ENCODE data around the gene ACSL3.

The ACSL3 gene

DNA sequence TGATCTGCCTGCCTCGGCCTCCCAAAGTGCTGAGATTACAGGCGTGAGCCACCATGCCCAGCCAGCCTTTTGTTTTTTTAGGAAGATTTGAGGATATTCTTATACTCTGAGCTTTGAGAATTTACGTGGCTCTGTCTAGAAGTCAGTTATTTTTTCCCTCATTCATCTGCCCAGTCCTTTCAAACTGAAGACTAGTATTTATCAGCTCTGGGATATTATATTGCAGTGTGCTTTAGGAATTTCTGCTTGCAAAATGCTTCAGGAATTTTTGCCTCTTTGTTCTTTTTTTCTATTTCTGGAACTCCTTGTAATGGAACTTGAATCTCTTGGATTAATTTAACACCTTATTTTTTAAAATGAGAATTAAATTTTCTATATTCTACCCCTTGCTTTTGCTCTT, 22.6 kb downstream of the ACSL3 start:
- DNase-seq = no peak

DNA sequence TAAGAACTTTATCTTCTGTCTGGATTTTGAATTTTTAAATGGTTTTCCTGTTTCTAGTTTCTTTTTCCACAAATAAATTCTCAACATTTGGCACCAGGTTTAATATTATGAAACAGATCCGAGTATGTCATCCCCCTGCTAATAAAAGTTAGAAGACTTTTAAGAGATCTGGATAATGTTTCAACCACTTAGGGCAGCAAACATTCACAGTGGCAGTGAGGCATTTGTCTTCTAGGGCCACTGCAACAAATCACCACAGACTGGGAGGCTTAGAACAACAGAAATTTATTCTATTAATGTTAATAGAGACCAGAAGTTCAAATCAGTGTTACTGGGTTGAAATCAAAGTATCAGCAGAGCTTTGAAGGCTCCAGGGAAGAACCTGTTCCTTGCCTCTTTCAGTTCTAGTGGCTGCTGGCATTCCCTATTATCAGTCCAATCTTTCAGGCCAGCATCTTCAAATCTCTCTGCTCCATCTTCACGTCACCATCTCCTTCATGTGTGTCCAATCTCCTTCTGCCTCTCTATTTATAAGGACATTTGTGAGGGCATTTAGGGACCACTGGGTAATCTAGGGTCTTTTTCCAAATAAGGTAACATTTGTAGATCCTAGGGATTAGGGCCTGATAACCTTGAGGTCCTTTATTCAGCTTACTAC, 23.4 kb downstream of the ACSL3 start:
- DNase-seq = no peak

DNA sequence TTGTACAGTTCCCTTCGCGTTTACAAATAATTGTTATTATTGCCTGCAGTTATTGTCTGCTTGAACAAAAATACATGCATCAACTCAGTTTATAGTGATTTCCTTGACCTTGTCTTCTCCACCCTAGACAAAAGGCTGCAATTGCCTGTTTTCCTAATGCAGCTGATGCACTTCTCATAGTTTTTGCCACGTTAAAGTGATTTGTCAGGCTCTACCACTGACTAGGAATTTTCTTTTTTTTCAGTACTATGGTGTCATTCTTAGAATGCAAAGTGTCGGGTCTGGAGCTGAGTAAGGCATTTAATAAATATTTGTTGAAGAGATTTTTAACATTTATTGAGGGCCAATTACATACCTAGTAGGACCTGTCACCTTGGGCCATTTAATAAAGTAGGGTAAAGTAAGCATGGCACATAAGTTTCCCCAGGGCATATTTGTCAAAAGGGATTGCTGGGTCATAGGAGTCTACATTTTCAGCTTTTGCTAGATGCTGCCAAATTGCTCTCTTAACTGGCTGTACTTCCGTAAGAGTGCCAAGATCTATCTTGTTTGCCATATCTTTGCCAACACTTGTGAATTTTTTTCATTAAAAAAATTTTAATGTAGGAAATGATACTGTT, 24.1 kb downstream of the ACSL3 start:
- DNase-seq = no peak

DNA sequence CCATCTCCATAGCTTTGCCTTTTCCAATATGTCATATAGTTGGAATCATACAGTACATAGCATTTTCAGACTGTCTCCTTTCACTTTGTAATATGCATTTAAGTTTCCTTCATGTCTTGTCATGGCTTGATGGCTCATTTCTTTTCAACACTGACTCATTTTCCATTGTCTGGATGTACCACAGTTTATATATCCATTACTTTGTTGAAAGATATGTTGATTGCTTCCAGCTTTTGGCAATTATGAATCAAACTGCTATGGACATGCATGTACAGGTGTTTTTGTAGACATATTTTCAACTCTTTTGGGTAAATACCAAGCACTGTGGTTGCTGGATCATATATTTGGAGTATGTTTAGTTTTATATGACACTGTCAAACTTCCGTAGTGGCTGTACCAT, 26.3 kb downstream of the ACSL3 start:
- no peak for DNase-seq

DNA sequence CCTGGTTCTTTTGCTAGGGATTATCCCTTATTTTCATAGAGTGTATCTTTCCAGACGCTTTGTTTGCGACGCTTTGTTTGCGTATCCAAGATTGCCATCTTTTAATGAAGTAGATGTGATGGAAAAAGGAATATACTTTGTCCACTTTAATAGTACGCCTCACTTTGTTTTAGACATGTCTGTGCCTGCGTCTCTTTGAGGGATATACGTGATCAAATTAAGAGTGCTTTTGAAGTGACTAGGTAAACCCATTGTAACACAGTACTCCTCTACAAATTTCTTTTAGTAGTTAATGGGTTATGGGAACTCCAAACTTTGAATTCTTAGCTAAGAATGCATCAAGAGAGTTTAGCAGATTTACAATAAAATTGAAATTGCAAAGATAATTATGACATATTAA, 27.9 kb downstream of the ACSL3 start:
- no peak for DNase-seq

DNA sequence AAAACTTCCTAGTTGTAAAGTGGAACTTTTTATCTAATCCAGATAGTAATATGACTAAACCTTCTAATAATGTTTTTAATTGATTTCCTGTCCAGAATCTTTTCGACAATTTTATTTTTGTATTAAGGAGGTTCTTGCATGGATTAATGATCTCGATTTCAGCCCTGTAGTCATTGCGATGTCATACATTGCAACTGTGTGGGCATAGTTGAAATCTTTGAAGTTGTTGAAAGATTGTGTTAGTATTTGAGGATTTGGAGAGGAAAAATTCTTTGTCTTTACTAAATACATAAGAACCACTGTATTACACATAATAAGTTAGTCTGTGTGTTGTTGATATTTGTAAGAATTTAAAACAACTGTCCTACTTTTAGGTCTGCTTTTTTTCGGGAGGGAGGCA, 31.1 kb downstream of the ACSL3 start:
- DNase-seq = no peak

DNA sequence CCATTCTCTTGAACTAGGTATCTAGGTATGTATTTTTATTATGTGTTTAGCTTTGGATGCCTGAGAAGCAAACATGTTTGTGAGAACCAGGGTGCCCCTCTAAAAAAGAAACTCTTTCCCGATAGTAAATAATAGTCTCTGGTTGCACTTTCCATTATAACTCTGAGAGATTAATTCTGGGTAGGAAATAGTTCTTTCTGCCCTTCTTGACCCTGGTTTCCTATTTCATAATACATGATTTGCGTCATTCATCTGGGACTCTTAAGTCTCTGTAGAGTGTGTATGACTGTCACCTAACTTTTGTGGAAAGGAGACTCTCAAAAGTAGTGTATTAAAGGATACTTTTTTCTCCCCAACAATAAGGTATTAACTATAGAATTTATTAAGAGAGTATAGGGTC, 31.5 kb downstream of the ACSL3 start:
- no peak for DNase-seq

DNA sequence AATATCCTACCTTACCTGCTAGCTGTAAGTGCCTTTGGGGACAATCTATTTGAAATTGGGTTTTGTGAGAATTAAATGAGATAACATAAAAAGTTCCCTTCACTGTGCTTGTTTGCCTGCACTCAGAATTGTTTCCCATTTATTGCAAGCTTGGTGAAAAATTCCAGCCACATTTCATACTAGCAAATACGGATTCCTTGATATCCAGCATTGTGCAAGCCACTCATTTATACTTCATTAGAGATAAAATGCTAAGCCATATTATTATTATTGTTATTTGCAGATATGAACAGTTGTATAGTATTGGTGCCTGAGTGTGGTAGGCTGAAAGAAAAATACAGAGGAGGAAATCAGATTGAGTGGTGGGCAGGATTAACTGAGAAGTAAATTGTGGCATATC, 31.9 kb downstream of the ACSL3 start:
- no peak for DNase-seq

DNA sequence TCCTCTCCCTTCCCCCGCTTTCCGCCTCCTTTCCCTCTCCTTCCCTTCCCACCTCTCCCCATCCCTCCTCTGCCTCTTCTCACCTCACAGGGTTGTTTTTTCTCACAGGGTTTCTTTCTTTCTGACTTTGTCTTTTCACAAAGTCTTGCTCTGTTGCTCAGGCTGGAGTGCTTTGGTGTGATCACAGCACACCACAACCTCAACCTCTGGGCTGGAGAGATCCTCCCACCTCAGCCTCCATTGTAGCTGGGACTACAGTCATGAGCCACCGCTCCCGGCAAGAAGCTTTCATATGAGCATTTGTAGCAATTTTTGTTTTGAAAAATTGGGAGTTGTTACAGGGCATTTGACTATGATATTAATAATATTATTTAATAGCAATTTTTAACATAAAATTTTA, 32.9 kb downstream of the ACSL3 start:
- DNase-seq = no peak

DNA sequence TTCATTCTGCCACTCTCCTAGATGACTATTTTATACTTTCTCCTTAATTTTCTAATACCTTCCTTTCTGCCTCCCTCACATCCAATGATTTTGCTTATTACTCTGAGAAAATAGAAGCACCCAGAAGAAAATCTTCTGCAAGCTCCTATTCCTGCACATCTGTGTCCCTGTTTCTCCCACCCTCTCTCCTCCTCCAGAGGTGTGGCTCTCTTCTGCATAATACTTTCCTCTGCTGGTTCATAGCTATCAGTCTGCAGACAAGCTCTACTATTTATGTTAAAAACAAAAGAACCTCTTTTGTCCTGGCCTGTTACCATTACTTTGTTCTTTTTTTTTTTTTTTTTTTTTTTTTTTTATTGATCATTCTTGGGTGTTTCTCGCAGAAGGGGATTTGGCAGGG, 34.3 kb downstream of the ACSL3 start:
- DNase-seq = no peak

DNA sequence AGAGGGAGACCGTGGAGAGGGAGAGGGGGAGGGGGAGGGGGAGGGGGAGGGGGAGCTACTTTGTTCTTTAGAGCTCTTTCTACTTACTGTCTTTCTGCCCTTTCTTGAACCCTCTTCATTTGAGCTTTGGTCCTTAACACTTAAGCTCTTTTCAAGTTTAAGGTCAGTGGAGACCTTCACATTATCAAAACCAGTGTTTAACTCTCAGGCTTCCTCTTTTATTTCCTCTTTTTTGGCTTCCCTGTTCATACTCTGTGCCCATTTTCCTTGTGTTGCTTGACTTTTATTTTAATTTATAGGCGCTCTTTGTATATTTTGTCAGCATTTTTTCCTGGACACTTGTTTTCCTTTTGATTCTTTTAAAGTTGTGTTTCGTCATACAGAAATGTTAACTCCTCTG, 37.1 kb downstream of the ACSL3 start:
- DNase-seq = no peak

DNA sequence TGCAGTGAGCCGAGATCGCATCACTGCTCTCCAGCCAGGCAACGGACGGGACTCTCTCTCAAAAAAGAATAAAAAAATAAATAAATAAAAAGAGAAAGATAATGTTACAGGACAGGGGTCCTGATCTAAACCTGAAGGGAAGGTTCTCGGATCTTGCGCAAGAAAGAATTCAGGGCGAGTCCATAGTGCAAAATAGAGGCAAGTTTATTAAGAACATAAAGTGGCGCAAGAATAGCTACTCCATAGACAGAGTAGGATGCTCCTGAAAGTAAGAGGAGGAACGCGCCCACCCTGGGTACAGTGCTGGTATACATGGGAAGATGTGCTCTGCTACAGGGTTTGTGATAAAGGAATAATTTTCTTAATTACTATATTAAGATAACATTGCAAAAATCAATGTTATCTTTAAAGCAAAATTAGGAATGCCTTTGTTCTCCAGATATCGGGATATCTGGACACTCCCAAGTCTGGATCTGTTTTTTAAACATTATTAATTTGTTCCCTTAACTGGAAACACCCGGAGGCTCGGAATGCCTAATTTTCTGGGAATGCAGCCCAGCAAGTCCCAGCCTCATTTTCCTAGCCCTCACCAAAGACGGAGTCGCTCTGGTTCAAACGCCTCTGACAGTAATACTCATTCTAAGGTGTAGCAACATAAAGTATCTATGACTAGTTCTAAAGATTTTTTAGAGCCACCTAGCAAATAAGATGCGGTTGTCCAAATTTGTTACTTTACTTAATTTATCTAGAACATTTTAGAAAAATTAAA, 38.8 kb downstream of the ACSL3 start:
- DNase-seq = no peak

DNA sequence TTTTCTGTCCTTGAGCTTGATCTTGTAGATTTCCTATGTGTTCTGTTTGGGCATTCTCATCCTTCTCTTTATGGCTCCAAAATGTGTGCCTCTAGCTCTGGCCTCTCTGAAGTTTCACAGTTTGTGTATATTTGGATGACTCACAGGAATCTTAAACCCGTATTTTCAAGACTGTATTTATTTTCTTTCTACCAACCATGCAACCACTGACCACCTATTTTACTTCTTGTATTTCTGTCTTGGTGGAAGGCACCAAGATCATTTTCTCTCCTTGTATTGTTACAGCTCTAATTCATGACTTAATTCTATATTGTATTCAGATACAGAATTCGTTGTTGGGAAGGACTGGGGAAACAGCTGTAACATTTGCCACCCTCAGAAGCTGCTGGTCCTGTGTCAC, 39.5 kb downstream of the ACSL3 start:
- DNase-seq = no peak

DNA sequence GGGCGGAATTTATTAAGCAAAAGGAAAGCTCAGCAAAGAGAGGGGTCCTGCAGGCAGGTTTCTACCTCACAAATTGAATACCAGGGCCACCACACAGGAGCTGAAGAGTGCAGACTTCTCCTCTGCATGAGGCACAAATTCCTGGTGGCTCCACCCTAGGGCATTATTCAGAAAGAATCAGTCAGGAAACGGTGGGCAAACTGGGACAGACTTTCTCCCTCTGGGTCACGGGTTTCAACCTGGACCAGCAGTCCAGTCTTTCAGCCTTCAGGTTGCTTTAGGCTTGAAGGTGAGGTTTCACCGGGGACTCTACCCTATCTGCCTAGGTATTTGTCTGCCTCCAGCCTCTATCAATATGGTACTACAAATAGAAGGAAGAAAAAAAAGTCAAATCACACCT, 41.8 kb downstream of the ACSL3 start:
- DNase-seq = no peak

DNA sequence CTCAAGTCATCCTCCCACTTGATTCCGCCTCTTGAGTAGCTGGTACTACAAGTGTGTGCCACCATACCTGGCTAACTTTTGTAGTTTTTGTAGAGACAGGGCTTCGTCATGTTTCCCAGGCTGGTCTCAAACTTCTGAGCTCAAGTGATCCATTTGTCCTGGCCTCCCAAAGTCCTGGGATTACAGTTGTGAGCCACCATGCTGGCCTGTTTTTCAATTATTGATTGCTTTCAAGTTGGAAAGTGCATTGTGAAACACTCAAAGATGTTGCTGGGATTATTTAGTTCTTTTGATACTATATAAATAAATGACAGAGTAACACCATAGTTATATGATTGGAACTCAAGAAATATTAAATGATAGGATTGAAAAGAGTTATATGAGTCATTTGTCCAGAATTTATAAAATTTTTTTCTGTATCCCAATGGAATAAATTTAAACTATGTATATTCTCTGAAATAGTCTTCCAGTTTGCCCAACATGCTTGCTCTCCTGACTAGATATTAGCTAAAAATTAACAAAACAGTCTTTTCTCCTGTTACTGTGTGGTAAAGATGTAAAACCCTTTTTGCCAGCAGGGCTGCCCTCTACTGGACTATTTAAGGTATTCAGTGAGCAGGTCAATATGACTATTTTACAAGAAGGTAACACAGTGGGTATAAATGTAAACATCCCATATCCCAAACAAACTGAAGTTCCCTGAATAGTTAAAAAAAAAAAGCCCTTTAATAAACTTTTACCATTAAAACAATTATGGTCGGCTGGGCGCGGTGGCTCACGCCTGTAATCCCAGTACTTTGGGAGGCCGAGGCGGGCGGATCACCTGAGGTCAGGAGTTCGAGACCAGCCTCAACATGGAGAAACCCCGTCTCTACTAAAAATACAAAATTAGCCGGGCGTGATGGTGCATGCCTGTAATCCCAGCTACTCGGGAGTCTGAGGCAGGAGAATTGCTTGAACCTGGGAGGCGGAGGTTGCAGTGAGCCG, 42.7 kb downstream of the ACSL3 start:
- peak; percentile 34 for DNase-seq

DNA sequence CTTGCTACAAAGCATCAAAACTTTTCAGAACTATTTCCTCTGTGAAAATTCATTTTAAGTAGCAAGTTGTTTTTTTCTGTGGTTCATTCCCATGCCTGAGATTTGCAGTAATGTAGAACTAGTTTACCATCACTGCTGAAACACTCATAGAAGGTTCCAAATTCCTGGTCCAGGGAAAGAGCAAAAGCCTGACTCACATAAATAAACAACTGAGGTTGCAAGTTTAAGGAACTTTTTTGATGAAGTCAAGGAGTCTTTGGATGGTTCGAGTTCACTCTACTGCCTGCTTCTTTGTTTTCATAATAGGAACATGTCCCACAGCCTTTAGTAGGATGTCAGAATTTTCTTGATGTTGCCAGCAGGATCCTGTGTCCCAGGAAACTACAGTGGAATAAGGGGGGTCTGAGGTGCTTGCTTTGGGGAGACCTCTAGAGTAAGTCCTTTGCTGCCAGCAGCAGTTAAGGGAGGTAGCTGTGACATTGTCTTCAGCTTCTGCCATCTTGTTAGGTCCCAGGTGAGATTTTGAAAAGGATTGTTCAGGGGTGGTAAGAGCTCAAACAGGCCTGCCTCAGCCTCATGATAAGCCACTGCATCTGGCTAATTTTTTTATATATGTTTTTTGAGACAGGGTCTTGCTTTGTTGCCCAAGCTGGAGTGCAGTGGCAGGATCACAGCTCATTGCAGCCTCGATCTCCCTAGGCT, 43.9 kb downstream of the ACSL3 start:
- DNase-seq = no peak

DNA sequence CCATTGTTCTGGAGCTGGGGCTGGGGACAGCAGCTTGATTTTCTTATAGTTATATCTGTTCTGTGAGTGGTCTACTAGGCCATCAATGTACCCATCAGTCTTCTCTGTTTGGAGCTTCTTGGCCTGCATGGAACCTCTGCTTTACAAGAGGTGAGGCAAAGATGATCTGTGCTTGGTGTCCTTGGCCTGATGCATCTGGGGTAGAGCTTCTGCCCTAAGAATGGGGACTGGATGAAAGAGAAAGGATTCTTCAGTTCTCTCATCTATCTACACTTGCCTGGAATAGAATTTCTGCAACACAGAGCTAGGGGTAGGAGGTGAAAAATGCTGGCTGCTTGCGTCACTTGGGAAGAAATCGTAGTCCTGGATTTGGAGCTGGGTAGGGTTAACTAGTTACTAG, 46.2 kb downstream of the ACSL3 start:
- no peak for DNase-seq

DNA sequence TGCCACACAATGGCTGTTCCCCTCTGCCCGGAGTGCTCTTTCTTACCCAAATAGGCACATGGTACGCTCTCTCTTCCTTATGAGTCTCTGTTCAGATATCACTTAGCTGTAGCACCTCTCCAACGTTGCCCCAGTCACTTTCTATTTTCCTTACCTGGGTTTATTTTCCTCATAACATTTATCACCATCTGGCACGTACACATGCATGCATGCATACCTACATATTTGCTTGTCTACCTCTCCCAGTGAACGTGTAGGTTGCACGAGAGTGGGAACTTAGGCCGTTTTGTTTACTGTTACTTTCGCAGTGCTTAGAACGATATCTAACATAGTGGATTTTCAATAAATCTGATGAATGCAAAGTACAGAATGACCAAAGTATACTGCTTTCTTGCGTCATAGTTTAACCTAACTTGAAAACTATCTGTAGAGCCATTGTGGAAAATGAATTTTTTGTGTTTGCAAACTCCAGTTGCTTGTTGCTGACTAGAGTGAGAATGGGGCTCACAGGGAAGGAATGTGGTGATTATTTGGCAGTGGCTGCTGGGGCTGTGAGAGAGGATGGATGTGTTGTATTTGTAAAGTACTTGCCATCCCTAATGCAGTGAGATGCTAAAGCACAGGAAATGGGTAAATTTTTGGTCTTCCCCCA, 47.1 kb downstream of the ACSL3 start:
- DNase-seq = no peak

DNA sequence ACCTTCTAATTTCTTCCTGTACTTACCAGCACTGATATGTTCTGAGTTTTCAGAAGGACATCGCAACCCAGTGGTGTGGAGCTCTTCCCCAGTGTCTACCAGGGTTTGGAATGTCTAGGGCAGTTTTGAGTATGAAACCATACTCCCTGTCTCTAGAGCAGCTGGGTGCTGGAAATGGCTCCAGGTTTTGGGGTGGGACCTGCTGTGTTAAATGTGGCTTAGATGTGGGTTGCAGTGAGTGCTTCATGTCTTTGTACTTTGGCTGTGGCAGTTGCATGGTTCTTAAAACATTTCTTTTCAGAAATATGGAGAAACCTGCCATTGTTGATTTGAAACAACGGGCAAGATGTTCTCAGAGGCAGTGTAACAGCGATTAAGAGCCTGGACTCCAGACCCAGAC, 48.5 kb downstream of the ACSL3 start:
- no peak for DNase-seq

DNA sequence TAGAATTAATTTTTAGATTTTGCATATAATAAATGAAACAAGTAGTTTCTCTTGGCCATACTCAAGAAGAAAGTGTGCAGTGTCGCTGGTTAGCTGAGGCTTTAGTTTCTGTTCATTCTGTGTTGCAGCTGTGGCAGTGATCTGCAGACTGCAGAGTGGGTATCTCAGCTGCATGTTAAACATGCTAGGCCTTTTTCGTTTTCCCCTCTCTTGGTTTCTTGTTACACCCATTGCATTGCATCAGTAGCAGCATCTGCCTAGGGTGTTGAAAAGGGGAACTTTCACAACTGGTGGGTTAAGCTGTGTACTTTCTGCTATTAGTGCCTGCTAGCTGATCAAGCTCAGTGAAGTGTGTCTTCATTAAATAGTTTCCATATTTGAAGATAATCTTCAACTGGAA, 51.3 kb downstream of the ACSL3 start:
- peak; percentile 56 for DNase-seq

DNA sequence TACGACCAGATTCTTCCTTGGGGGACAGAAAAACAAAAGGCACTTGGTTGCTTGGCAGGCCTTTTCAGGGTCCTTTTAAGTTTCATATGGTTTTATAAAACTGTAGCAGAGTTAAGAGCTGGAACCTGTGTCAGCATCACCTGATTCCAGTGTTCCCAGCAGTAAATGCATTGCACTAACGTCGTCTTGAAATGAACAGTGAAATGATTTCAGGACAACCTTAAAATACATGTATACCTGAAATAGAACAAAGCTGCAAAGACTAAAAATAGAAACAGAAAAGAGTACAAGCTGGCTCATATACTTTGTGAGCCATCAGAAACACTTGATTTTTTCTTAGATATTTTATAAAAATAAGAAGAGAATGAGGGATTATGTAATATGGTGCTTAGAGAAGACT, 51.9 kb downstream of the ACSL3 start:
- DNase-seq = no peak

Data from CD4-positive, alpha-beta T cell treated with Interleukin-15 for 1 hour (primary cell).